HEK293 (cell line): ENCODE measurements around the gene RTN4IP1.

Experiments
- CTCF ChIA-PET: fragments of 350-600 bp; formaldehyde crosslinking; extraction: SDS; loops from one replicate; lab custom pipeline; 2021; ENCODE audit warnings: antibody characterized with exemption; lab: Yijun Ruan, JAX
- POLR2A ChIA-PET: fragments of 300-600 bp; formaldehyde crosslinking; extraction: SDS; loops from one replicate; lab custom pipeline; 2020; ENCODE audit warnings: antibody characterized with exemption, inconsistent platforms; lab: Yijun Ruan, JAX
- H3K27ac ChIP-seq: fragments of 200-500 bp; sonication (Bioruptor generic); 2 replicates; pipeline ENCODE4 v1.5.1; 2014; ENCODE audit warnings: low read depth, low read length, control low read depth, inconsistent platforms; ENCODE audit errors: extremely low read depth
- H3K36me3 ChIP-seq, 2 experiments: fragments of 200-500 bp in 1 of 2; sonication (Bioruptor generic) in 1 of 2; 1 replicate in 1 of 2; 2 replicates in 1 of 2; pipeline ENCODE4 v1.5.1; 2014 to 2017; ENCODE audit warnings: inconsistent platforms in 2 of 2, low read length in 2 of 2; ENCODE audit not compliant: control insufficient read depth in 2 of 2, insufficient read depth in 1 of 2
- H3K4me1 ChIP-seq: fragments of 200-500 bp; sonication (Bioruptor generic); 2 replicates; pipeline ENCODE4 v1.5.1; 2014; ENCODE audit warnings: mild to moderate bottlenecking, low read length, inconsistent platforms; ENCODE audit not compliant: control insufficient read depth, insufficient read depth
- H3K4me3 ChIP-seq: 2 replicates; pipeline ENCODE4 v1.5.1; 2011; ENCODE audit warnings: low read depth, mild to moderate bottlenecking, control low read depth, low read length, moderate library complexity
- H3K9me3 ChIP-seq: fragments of 200-500 bp; sonication (Bioruptor generic); 2 replicates; pipeline ENCODE4 v1.5.1; 2014; ENCODE audit warnings: low read depth, low read length, inconsistent platforms; ENCODE audit not compliant: control insufficient read depth, insufficient read depth
- EGR2 ChIP-seq: fragments of 450-650 bp; formaldehyde crosslinking; IDR thresholded peaks from 2 replicates; pipeline ENCODE4 v1.5.1; 2016; ENCODE audit warnings: low read depth, missing biosample characterization, missing genetic modification characterization
- HOXC10 ChIP-seq: sonication (generic); formaldehyde crosslinking; IDR thresholded peaks from 2 replicates; pipeline ENCODE4 v1.8.1; 2023; ENCODE audit warnings: mild to moderate bottlenecking, missing genetic modification reagents
- KLF1 ChIP-seq: fragments of 450-650 bp; formaldehyde crosslinking; IDR thresholded peaks from 2 replicates; pipeline ENCODE4 v1.5.1; 2016; ENCODE audit warnings: missing biosample characterization, missing genetic modification characterization
- KLF7 ChIP-seq: fragments of 450-650 bp; formaldehyde crosslinking; IDR thresholded peaks from 2 replicates; pipeline ENCODE4 v1.5.1; 2016; ENCODE audit warnings: missing biosample characterization, missing genetic modification characterization, borderline replicate concordance
- PRDM6 ChIP-seq: fragments of 450-650 bp; formaldehyde crosslinking; IDR thresholded peaks from 2 replicates; pipeline ENCODE4 v1.5.1; 2017; ENCODE audit warnings: missing biosample characterization, missing genetic modification characterization
- ZNF132 ChIP-seq: fragments of 450-650 bp; formaldehyde crosslinking; IDR thresholded peaks from 2 replicates; pipeline ENCODE4 v1.5.1; 2017; ENCODE audit warnings: missing biosample characterization, missing genetic modification characterization, borderline replicate concordance
- ZNF155 ChIP-seq: fragments of 450-650 bp; formaldehyde crosslinking; IDR thresholded peaks from 2 replicates; pipeline ENCODE4 v1.5.1; 2016; ENCODE audit warnings: missing biosample characterization, missing genetic modification characterization
- ZNF23 ChIP-seq: fragments of 450-650 bp; formaldehyde crosslinking; IDR thresholded peaks from 2 replicates; pipeline ENCODE4 v1.5.1; 2016; ENCODE audit warnings: missing biosample characterization, missing genetic modification characterization, borderline replicate concordance
- ZNF266 ChIP-seq: fragments of 450-650 bp; formaldehyde crosslinking; IDR thresholded peaks from 2 replicates; pipeline ENCODE4 v1.5.1; 2016; ENCODE audit warnings: missing biosample characterization, missing genetic modification characterization, low read depth
- ZNF292 ChIP-seq: fragments of 450-650 bp; formaldehyde crosslinking; IDR thresholded peaks from 2 replicates; pipeline ENCODE4 v1.5.1; 2016; ENCODE audit warnings: low read depth, missing biosample characterization, missing genetic modification characterization, borderline replicate concordance
- ZNF324 ChIP-seq: fragments of 450-650 bp; formaldehyde crosslinking; IDR thresholded peaks from 2 replicates; pipeline ENCODE4 v1.5.1; 2016; ENCODE audit warnings: missing biosample characterization, missing genetic modification characterization
- ZNF404 ChIP-seq: fragments of 450-650 bp; formaldehyde crosslinking; IDR thresholded peaks from 2 replicates; pipeline ENCODE4 v1.5.1; 2017; ENCODE audit warnings: missing biosample characterization, missing genetic modification characterization
- ZNF433 ChIP-seq: fragments of 450-650 bp; formaldehyde crosslinking; IDR thresholded peaks from 2 replicates; pipeline ENCODE4 v1.5.1; 2016; ENCODE audit warnings: missing biosample characterization, missing genetic modification characterization, low read depth
- ZNF473 ChIP-seq: fragments of 450-650 bp; formaldehyde crosslinking; IDR thresholded peaks from 2 replicates; pipeline ENCODE4 v1.5.1; 2017; ENCODE audit warnings: missing biosample characterization, missing genetic modification characterization
- ZNF510 ChIP-seq: fragments of 450-650 bp; formaldehyde crosslinking; IDR thresholded peaks from 2 replicates; pipeline ENCODE4 v1.5.1; 2018; ENCODE audit warnings: mild to moderate bottlenecking, missing genetic modification characterization, missing biosample characterization; ENCODE audit not compliant: insufficient replicate concordance
- ZNF529 ChIP-seq: fragments of 450-650 bp; formaldehyde crosslinking; IDR thresholded peaks from 2 replicates; pipeline ENCODE4 v1.5.1; 2017; ENCODE audit warnings: missing genetic modification characterization, missing biosample characterization; ENCODE audit not compliant: insufficient replicate concordance
- ZNF544 ChIP-seq: fragments of 450-650 bp; formaldehyde crosslinking; IDR thresholded peaks from 2 replicates; pipeline ENCODE4 v1.5.0; 2017; ENCODE audit warnings: missing biosample characterization, missing genetic modification characterization
- ZNF560 ChIP-seq: fragments of 450-650 bp; formaldehyde crosslinking; IDR thresholded peaks from 2 replicates; pipeline ENCODE4 v1.5.1; 2017; ENCODE audit warnings: missing biosample characterization, missing genetic modification characterization, borderline replicate concordance
- ZNF624 ChIP-seq: fragments of 450-650 bp; formaldehyde crosslinking; IDR thresholded peaks from 2 replicates; pipeline ENCODE4 v1.5.1; 2017; ENCODE audit warnings: missing biosample characterization, missing genetic modification characterization
- ZNF768 ChIP-seq: fragments of 450-650 bp; formaldehyde crosslinking; IDR thresholded peaks from 2 replicates; pipeline ENCODE4 v1.5.1; 2018; ENCODE audit warnings: missing biosample characterization, mild to moderate bottlenecking, missing genetic modification characterization
- ZSCAN23 ChIP-seq: fragments of 450-650 bp; formaldehyde crosslinking; IDR thresholded peaks from 2 replicates; pipeline ENCODE4 v1.5.1; 2016; ENCODE audit warnings: missing biosample characterization, missing genetic modification characterization

Gene RTN4IP1

DNA sequence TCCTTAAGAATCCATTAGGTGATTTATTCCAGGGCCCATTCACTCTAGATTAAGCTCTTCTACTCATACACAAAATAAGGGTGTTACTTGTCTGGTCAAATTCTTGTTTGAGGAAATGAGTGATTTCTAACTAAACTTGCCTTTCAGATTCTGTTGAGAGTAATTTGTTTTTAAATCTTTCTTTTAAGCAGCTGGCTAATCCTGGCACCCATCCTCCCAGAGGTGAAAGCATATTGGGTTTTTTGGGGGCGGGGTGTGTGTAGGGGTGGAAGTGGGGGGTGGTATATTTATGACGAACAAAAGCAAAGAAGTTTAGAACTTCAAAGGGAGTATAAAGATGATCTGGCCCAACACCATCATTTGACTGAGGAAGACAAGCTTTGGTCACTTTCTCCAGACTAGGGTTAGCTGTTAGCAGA, 94.7 kb downstream of the RTN4IP1 start:
- Histone ChIP-seq H3K4me3 (no peak overlapping the region), H3K36me3 (no peaks in the 10 kb centered on the region), H3K27ac (no peak overlapping the region), H3K4me1 (no peaks in the 10 kb centered on the region)
- POLR2A ChIA-PET, result no interaction called here
- CTCF ChIA-PET, result interaction anchor here (0.5 to 1.7 kb wide), 3 partner anchors 32 to 503 kb away, joined by 5 read pairs; no protein-coding TSS in a partner anchor
- TF ChIP-seq EGR2 (tag by site-specific recombination), result no peak
- TF ChIP-seq ZNF324, result no peak
- TF ChIP-seq KLF7 (tag by site-specific recombination), result no peak
- TF ChIP-seq ZNF292 (tag by site-specific recombination), result no peak
- TF ChIP-seq, all 188 proteins: peak for 0
- no peaks in the 10 kb centered on the region for H3K9me3 ChIP-seq

- POLR2A ChIA-PET, result no interaction called here
- CTCF ChIA-PET, result interaction anchor here (0.5 to 1.7 kb wide), 4 partner anchors 12 to 502 kb away, joined by 5 read pairs; no protein-coding TSS in a partner anchor
- no peaks in the 10 kb centered on the region for H3K9me3 ChIP-seq
- TF ChIP-seq ZNF560 (tag by site-specific recombination), result no peak
- no peak for TF ChIP-seq ZNF624 (tag by site-specific recombination)
- no peak for TF ChIP-seq ZNF266 (tag by site-specific recombination)
- TF ChIP-seq ZNF473 (tag by site-specific recombination), result no peak
- TF ChIP-seq ZNF433 (tag by site-specific recombination), result no peak
- TF ChIP-seq ZNF132 (tag by site-specific recombination), result no peak
- no peak for TF ChIP-seq ZNF404
- no peak for TF ChIP-seq ZSCAN23 (tag by site-specific recombination)
- no peak for TF ChIP-seq ZNF544 (tag by site-specific recombination)
- TF ChIP-seq ZNF23 (tag by site-specific recombination), result no peak
- TF ChIP-seq, all 188 proteins: peak for 0
- Histone ChIP-seq H3K36me3 (no peaks in the 10 kb centered on the region), H3K4me3 (no peak overlapping the region), H3K4me1 (no peaks in the 10 kb centered on the region), H3K27ac (no peak overlapping the region)
Observed at GRCh38 chr6:106534004-106534403, 95.3 kb downstream of the RTN4IP1 start.

GRCh38 chr6:106533054-106533453, 96.2 kb downstream of the RTN4IP1 start:
- H3K27ac ChIP-seq, result no peak overlapping the region
- no peaks in the 10 kb centered on the region for H3K4me1 ChIP-seq
- no peak overlapping the region for H3K4me3 ChIP-seq
- POLR2A ChIA-PET, result no interaction called here
- CTCF ChIA-PET, result no interaction called here
- H3K36me3 ChIP-seq, result no peaks in the 10 kb centered on the region
- H3K9me3 ChIP-seq, result no peaks in the 10 kb centered on the region
- TF ChIP-seq ZNF510 (tag by site-specific recombination), result no peak
- TF ChIP-seq ZNF529, result no peak
- no peak for TF ChIP-seq ZNF768 (tag by site-specific recombination)
- TF ChIP-seq ZNF292 (tag by site-specific recombination), result no peak
- TF ChIP-seq KLF1 (tag by site-specific recombination), result no peak
- TF ChIP-seq PRDM6, result no peak
- no peak for TF ChIP-seq HOXC10
- TF ChIP-seq ZNF155 (tag by site-specific recombination), result no peak
